IMR-90 (cell line): ENCODE measurements around the gene KNTC1.

Experiments used
- BHLHE40 ChIP-seq: fragments of 150-350 bp; IDR thresholded peaks from 2 replicates; pipeline ENCODE4 v1.6.1; 2016; ENCODE audit warnings: mild to moderate bottlenecking, low read depth, low read length
- FOS ChIP-seq: fragments of 150-350 bp; IDR thresholded peaks from 2 replicates; pipeline ENCODE4 v1.6.1; 2016; ENCODE audit warnings: low read depth, low read length
- MXI1 ChIP-seq: IDR thresholded peaks from 2 replicates; pipeline ENCODE4 v1.6.1; 2012; ENCODE audit warnings: low read depth, mild to moderate bottlenecking, low read length, moderate library complexity, borderline replicate concordance
- POLR2A ChIP-seq: IDR thresholded peaks from 2 replicates; pipeline ENCODE4 v1.6.1; 2012; ENCODE audit warnings: mild to moderate bottlenecking, low read depth, low read length
- RAD21 ChIP-seq: IDR thresholded peaks from 2 replicates; pipeline ENCODE4 v1.6.1; 2012; ENCODE audit warnings: low read length, improper control_type of control experiment
- RCOR1 ChIP-seq: IDR thresholded peaks from 2 replicates; pipeline ENCODE4 v1.6.1; 2012; ENCODE audit warnings: mild to moderate bottlenecking, low read length, improper control_type of control experiment; ENCODE audit not compliant: insufficient replicate concordance
- RFX5 ChIP-seq: IDR thresholded peaks from 2 replicates; pipeline ENCODE4 v1.8.0; 2012; ENCODE audit warnings: low read depth, mild to moderate bottlenecking, low read length, moderate library complexity
- SMC3 ChIP-seq: fragments of 150-350 bp; IDR thresholded peaks from 2 replicates; pipeline ENCODE4 v1.6.1; 2016; ENCODE audit warnings: low read depth, mild to moderate bottlenecking, antibody characterized with exemption, low read length, moderate library complexity
- TF ChIP-seq, protein P1 (sequence below): conservative IDR thresholded peaks from 2 replicates; pipeline ENCODE4 v1.5.1; 2012; ENCODE audit warnings: mild to moderate bottlenecking, low read depth, low read length, improper control_type of control experiment
- TF ChIP-seq, protein P2 (sequence below): fragments of 150-350 bp; IDR thresholded peaks from 2 replicates; pipeline ENCODE4 v1.6.1; 2016; ENCODE audit warnings: low read depth, mild to moderate bottlenecking, low read length, moderate library complexity, borderline replicate concordance
- TF ChIP-seq, protein P3 (sequence below): fragments of 150-350 bp; IDR thresholded peaks from 2 replicates; pipeline ENCODE4 v1.6.1; 2017; ENCODE audit warnings: mild to moderate bottlenecking, antibody characterized with exemption, low read length, low read depth

DNA sequence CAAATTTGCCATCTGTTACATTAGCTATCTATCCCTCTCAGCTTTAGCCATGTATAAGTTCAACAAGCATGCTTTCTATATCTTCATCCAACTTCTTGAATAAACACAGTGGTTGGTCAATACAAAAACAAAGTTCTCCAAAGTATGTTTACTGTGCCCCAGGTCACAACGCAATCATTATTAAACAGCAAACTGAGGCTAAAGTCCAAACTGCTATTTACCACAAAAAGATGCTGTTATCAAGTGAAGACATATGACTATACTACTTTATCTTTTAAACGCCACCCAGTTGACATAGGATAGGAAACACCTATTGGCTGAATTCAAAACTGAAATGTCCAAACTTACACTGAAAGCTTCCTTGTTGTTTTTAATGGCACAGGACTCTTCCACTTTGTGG lies 38.0 kb upstream of the KNTC1 start:
- no peak for TF ChIP-seq RCOR1
- TF ChIP-seq, protein P1, sequence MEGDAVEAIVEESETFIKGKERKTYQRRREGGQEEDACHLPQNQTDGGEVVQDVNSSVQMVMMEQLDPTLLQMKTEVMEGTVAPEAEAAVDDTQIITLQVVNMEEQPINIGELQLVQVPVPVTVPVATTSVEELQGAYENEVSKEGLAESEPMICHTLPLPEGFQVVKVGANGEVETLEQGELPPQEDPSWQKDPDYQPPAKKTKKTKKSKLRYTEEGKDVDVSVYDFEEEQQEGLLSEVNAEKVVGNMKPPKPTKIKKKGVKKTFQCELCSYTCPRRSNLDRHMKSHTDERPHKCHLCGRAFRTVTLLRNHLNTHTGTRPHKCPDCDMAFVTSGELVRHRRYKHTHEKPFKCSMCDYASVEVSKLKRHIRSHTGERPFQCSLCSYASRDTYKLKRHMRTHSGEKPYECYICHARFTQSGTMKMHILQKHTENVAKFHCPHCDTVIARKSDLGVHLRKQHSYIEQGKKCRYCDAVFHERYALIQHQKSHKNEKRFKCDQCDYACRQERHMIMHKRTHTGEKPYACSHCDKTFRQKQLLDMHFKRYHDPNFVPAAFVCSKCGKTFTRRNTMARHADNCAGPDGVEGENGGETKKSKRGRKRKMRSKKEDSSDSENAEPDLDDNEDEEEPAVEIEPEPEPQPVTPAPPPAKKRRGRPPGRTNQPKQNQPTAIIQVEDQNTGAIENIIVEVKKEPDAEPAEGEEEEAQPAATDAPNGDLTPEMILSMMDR = no peak
- no peak for TF ChIP-seq RAD21
- TF ChIP-seq POLR2A = no peak
- TF ChIP-seq FOS = no peak
- no peak for TF ChIP-seq RFX5
- no peak for TF ChIP-seq SMC3
- TF ChIP-seq MXI1 = no peak
- TF ChIP-seq BHLHE40 = no peak
- TF ChIP-seq, protein P2, sequence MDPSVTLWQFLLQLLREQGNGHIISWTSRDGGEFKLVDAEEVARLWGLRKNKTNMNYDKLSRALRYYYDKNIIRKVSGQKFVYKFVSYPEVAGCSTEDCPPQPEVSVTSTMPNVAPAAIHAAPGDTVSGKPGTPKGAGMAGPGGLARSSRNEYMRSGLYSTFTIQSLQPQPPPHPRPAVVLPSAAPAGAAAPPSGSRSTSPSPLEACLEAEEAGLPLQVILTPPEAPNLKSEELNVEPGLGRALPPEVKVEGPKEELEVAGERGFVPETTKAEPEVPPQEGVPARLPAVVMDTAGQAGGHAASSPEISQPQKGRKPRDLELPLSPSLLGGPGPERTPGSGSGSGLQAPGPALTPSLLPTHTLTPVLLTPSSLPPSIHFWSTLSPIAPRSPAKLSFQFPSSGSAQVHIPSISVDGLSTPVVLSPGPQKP = no peak
- TF ChIP-seq, protein P3, sequence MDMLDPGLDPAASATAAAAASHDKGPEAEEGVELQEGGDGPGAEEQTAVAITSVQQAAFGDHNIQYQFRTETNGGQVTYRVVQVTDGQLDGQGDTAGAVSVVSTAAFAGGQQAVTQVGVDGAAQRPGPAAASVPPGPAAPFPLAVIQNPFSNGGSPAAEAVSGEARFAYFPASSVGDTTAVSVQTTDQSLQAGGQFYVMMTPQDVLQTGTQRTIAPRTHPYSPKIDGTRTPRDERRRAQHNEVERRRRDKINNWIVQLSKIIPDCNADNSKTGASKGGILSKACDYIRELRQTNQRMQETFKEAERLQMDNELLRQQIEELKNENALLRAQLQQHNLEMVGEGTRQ = no peak
